Middle frontal gyrus (tissue), 1 donor: ENCODE measurements around the gene KLK14.

Experiments used
- DNase-seq: peaks from one replicate; pipeline ENCODE4 v3.0.0-alpha.2; 2015; ENCODE audit warnings: low spot score; ENCODE audit errors: extremely low spot score

The KLK14 gene

GRCh38 chr19:51086153-51086850, 3.6 kb upstream of the KLK14 start:
- no peak for DNase-seq

GRCh38 chr19:51084505-51084904, 1.8 kb upstream of the KLK14 start:
- DNase-seq: no peak

GRCh38 chr19:51083783-51084182, 1.1 kb upstream of the KLK14 start:
- DNase-seq: no peak

DNA sequence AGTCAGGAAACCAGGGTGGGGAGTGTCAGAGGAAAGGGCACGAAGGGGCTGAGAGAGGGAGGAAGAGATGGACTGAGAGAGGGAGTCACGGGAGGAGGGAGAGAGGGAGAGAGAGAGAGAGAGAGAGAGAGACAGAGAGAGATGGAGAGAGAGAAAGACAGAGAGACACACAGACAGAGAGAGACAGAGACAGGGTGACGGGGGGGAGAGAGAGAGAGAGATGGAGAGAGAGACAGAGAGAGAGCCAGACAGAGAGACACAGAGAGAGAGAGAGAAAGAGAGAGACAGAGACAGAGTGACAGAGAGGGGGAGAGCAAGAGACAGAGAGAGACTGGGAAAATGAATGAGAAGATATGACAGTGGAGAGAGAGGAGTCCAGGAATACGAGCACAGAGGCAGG, 494 bp upstream of the KLK14 start:
- DNase-seq: no peak

GRCh38 chr19:51081476-51081875, 1.2 kb downstream of the KLK14 start:
- DNase-seq: no peak

DNA sequence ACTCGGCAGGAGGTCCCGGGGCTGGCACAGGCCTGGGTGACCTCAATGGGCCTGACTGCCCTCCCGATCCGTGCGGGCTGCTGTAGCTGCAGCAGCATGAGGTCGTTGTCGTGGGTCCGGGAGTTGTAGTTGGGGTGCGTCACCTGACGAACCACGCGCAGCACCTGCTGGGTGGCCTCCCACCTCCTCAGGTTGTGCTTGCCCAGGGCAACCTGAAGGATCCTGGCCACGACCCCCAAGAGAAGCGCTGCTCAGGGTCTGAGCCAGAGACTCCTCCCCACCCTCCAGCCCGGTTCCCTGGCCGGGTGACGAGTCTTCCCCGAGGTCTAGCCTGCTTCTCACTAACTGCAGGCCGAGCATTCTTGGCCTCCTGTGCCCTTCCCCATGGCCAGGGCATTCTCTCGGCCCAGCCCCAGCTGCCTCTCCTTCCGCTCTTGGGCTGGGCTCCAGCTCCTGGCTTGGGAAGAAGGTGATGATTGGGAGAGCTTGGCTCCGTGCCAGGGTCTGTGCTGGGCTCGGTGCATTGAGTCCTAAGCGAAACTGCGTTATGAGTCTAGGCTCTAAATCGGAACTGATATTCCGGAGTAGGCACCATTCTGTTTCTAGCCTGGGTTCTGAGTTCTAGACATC, 3.1 kb downstream of the KLK14 start:
- no peak for DNase-seq

- DNase-seq: no peak
These were observed 4.0 kb downstream of the KLK14 start for GRCh38 chr19:51078731-51079130.

DNA sequence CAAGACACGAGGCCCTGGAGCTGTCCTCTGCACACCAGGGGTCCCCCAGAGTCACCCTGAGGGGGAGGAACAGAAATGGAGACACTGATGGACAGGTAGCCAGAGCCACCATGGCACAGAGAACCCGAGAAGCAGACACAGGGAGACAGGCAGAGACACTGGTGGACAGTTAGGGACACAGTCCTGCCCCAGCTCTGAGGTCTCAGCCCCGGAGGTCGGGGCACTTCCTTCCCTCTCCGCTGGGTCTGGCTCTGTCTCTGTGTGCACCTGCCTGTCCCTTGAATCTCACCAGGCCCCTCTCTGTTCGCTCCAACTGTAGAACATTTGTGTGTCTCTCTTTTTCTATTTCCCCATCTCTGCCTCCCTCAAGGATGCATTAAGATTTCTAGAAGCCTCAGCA, 4.6 kb downstream of the KLK14 start:
- no peak for DNase-seq

DNA sequence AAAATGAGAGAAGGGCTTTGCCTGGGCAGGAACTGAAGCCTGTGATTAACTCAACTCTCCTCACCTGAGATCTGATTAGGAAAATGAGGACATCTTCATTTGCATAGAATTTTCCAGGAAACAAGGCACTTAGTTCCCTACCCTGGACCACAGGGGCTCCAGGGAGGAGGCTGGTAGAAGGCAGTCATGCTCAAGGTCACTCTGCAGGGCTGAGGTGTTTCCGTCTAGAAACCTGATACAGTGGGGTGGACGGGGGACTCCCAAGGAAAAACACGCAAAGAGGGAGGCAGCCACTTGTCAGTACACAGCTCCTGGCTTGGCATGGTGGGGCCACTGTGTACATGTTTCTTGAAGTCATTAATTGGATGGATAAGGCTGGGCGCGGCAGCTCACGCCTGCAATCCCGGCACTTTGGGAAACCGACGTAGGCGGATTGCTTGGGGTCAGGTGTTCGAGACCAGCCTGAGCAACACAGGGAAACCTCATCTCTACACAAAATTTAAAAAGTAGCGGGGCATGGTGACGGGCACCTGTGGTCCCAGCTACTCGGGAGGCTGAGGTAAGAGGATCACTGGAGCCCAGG, 6.0 kb downstream of the KLK14 start:
- DNase-seq: no peak

DNA sequence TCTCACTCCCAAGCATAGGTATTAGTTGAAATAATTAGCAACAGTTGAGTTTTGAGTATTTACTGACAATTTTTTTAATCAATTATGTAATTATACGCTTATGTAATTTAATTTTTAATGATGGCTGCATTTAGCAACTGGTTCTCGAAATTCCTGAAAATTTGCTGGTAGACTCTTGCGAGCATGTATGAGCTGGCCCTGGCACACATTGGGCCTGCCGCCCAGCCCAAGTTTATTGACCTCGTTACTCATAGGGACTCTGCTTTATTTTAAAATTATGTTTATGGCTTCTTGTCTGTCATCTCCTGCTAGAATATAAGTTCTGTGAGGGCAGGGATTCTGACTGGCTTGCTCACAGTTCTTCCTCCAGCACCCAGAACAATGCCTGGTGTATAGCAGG, 6.7 kb downstream of the KLK14 start:
- no peak for DNase-seq

GRCh38 chr19:51071095-51071405, 11.6 kb downstream of the KLK14 start:
- DNase-seq: no peak

DNA sequence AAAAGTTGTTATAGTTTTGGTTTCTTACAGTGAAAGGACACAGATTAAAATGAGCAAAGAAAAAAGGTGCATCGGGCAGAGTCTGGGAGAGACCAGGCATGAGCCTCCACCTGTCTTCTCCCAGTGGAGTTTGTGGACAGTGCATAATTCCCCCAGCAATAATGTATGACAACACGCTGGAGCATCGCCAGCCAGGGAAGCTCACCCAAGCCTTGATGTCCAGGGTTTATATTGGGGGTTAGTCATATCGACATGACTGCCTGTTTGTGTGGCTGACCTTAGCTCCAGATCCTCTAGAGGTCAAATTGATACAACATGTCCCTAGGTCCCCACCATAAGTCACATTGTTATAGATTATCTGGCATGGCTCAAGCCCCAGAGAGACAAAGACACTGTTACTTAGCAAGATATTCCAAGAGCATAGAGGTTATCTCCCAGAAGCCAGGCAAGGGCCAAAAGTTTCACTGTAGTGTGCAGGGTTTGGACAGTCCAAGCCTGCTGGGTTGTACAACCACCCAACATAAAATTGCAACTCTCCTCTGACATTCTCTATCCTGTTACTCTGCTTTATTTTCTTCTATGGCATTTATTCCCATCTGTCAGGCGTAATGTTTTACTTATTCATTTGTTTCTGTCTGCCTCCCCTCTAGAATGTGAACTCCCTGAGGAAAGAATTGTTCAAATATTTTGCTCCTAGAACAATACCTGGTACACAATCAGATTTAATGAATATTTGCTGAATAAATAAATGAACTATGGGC, 12.2 kb downstream of the KLK14 start:
- DNase-seq: no peak

DNA sequence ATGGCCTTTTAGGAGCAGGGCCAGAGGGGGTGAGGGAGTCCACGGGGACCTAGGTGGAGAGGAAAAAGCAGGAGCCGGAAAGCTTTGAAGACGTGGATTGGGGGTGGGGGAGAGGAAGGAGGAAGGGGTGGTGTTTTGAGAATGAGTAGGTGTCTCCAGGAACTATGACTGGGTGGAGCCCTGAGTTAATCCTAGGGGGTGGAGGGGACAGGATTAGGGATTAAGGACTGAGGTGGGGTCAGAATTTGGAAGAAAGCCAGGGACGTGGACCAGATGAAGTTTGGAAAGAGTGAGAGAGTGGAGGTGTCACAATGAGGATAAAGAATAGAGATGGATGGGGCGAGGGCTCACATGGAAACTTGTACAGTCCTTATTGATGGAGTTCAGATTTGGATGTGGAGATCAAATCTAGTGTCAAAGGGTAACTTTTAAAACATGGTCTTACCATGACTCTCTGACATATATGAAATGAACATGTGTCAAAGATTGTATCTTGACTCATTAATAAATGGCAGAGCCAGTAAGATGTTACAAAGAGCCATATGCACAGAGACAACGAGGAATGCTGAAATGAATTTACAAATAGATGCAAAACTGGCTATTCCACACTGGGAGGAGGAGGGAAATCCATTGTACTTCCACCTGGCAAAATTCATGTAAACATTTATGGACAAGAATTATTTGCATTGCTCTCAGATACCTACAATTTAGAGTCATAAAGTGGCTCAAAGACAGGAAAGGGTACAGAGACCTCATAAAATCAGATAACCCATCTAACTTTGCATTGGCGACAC, 16.1 kb downstream of the KLK14 start:
- no peak for DNase-seq

- no peak for DNase-seq
These were observed 17.3 kb downstream of the KLK14 start for GRCh38 chr19:51065221-51065960.

- DNase-seq: no peak
These were observed 18.0 kb downstream of the KLK14 start, which contains the start of gene KLK13 for GRCh38 chr19:51064534-51065220. TSS of gene KLK13 (minus strand) at chr19:51065092. CDS start at chr19:51065067, 25 bp downstream.

DNA sequence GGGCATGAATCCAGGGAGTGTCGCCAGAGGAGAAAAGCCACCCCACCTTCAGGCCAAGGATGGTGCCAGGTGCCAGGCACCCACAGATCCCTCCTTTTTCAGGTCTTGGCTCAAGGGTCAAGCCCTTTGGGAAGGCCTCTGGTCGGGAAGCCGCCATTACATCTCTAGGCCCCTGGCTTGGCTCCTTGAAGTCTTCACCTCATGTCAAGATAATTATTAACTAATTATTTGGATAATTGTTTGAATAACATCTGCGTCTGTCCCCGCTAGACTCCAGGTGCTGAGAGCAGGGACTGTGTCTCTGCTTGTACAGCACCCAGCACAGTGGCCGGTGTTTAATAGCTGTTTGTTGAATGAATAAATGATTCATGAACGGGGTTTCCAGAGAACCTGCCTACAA, 19.0 kb downstream of the KLK14 start:
- DNase-seq: no peak

DNA sequence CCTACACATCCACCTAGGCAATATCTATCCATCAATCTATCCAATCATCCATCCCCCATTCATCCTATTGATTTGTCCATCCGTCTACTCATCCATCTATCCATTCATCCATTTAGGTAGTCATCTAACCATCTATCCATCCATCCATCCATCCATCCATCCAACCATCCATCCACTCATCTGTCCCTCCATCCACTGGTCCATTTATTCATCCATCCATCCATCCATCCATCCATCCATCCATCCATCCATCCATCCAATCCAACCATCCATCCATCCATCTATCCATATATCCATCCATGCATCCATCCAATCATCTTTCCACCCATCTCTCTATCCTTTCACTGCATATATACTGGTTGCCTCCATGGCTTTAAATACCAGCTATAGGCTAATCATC, 21.7 kb downstream of the KLK14 start:
- no peak for DNase-seq

DNA sequence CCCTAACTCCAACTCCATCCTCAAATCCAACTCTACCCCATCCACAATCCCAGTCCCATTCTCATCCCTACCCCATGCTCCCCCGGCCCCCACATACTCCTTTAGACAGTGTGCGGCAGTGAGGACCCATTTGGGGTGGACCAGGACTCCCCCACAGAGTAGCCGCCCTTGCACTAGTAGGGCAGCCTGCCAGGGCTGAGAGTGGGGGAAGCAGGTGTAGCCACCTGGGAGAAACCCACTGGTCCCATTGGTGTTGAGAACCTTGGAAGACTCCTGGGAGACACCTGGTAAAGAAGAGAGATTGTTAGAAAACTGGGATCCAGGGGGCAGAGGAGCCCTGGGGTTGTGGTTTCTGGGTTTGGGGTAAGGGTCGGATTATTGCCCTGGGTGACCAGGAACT, 22.4 kb downstream of the KLK14 start:
- no peak for DNase-seq

GRCh38 chr19:51059715-51060114, 23.0 kb downstream of the KLK14 start:
- no peak for DNase-seq

DNA sequence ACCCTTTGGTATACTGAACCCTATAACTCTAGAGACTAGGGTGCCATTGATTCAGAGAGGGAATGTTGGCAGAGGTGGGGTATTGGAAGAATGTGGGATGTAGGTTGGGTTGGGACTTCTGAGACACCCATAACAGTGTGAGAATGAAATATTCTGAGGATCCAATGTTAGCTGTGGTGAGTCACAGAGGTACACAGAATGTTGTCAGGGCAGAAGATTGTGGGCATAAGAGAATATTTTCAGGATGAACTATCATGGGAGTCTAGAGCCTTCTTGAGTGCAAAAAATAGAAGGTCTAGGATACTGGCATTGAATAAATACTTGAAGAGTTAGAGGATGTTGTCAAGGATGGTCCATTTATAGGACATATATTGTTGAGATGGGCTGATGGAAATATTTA, 26.8 kb downstream of the KLK14 start:
- no peak for DNase-seq
